ENCODE measurements around the gene CD84.
"Not testable (repeated sequence)": the region's sequence is repeated elsewhere in the genome, so short reads cannot be mapped to it uniquely, and the experiment has no call there.

CD84 gene

GRCh38 chr1:160579216-160579701 lies at the start of gene CD84:
Gene CD84 (minus strand): TSS chr1:160579496. CDS start chr1:160579437, 59 bp downstream.
- DNase-seq (ENCODE audit: low spot score): no peak

GRCh38 chr1:160628799-160629263 lies 49.5 kb upstream of the CD84 start:
- DNase-seq (ENCODE audit: low spot score): no peak

GRCh38 chr1:160627677-160628289 lies 48.5 kb upstream of the CD84 start:
- DNase-seq (ENCODE audit: low spot score): not testable (repeated sequence)

- DNase-seq (ENCODE audit: low spot score): no peak
Measured at GRCh38 chr1:160626509-160627342, 47.4 kb upstream of the CD84 start.

GRCh38 chr1:160625725-160626498 lies 46.6 kb upstream of the CD84 start:
- no peak for DNase-seq (ENCODE audit: low spot score)

GRCh38 chr1:160625321-160625720 lies 46.0 kb upstream of the CD84 start:
- no peak for DNase-seq (ENCODE audit: low spot score)

GRCh38 chr1:160624464-160624863 lies 45.2 kb upstream of the CD84 start:
- DNase-seq (ENCODE audit: low spot score): no peak

- DNase-seq (ENCODE audit: low spot score): no peak
Measured at GRCh38 chr1:160623862-160624261, 44.6 kb upstream of the CD84 start.

GRCh38 chr1:160623227-160623633 lies 43.9 kb upstream of the CD84 start:
- no peak for DNase-seq (ENCODE audit: low spot score)

GRCh38 chr1:160622501-160623226 lies 43.4 kb upstream of the CD84 start:
- no peak for DNase-seq (ENCODE audit: low spot score)

- no peak for DNase-seq (ENCODE audit: low spot score)
Measured at GRCh38 chr1:160621633-160622413, 42.5 kb upstream of the CD84 start.

- no peak for DNase-seq (ENCODE audit: low spot score)
Measured at GRCh38 chr1:160620942-160621632, 41.8 kb upstream of the CD84 start.

- DNase-seq (ENCODE audit: low spot score): no peak
Measured at GRCh38 chr1:160619742-160620277, 40.5 kb upstream of the CD84 start.

GRCh38 chr1:160618763-160619274 lies 39.5 kb upstream of the CD84 start:
- no peak for DNase-seq (ENCODE audit: low spot score)

GRCh38 chr1:160618327-160618726 lies 39.0 kb upstream of the CD84 start:
- no peak for DNase-seq (ENCODE audit: low spot score)

- no peak for DNase-seq (ENCODE audit: low spot score)
Measured at GRCh38 chr1:160615660-160616059, 36.4 kb upstream of the CD84 start.

- no peak for DNase-seq (ENCODE audit: low spot score)
Measured at GRCh38 chr1:160614410-160614809, 35.1 kb upstream of the CD84 start.

GRCh38 chr1:160612613-160613218 lies 33.4 kb upstream of the CD84 start:
- DNase-seq (ENCODE audit: low spot score): no peak

- no peak for DNase-seq (ENCODE audit: low spot score)
Measured at GRCh38 chr1:160610569-160611242, 31.4 kb upstream of the CD84 start.
